ENCODE measurements around the gene TPSAB1. TPM values are rescaled to one million over a fixed set of nuclear protein-coding genes. Genes with fewer than 3 reads are reported as not detected.

The TPSAB1 gene
- total RNA-seq, 2 experiments from 2014 or later: not detected

GRCh38 chr16:1278477-1278876 is 38.0 kb downstream of the TPSAB1 start:
- no peak overlapping the region for H3K4me3 Mint-ChIP-seq
- CTCF ChIA-PET: no interaction called here
- POLR2A ChIA-PET: no interaction called here
- no peaks in the 10 kb centered on the region for H3K9me3 Mint-ChIP-seq
- peaks cover 8% of the 10 kb centered on the region for H3K27me3 Mint-ChIP-seq
- TF ChIP-seq, protein P1, sequence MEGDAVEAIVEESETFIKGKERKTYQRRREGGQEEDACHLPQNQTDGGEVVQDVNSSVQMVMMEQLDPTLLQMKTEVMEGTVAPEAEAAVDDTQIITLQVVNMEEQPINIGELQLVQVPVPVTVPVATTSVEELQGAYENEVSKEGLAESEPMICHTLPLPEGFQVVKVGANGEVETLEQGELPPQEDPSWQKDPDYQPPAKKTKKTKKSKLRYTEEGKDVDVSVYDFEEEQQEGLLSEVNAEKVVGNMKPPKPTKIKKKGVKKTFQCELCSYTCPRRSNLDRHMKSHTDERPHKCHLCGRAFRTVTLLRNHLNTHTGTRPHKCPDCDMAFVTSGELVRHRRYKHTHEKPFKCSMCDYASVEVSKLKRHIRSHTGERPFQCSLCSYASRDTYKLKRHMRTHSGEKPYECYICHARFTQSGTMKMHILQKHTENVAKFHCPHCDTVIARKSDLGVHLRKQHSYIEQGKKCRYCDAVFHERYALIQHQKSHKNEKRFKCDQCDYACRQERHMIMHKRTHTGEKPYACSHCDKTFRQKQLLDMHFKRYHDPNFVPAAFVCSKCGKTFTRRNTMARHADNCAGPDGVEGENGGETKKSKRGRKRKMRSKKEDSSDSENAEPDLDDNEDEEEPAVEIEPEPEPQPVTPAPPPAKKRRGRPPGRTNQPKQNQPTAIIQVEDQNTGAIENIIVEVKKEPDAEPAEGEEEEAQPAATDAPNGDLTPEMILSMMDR (IDR thresholded peaks at IDR 0.05): no peak
- DNase-seq: no peak
- no peaks in the 10 kb centered on the region for H3K36me3 Mint-ChIP-seq (ENCODE audit: low read depth)
- no peak overlapping the region for H3K27ac Mint-ChIP-seq
- H3K4me1 Mint-ChIP-seq (ENCODE audit: low read depth): no peaks in the 10 kb centered on the region
- no peak for ATAC-seq
- intact Hi-C loops (cut with micrococcal nuclease): no loop called here

DNA sequence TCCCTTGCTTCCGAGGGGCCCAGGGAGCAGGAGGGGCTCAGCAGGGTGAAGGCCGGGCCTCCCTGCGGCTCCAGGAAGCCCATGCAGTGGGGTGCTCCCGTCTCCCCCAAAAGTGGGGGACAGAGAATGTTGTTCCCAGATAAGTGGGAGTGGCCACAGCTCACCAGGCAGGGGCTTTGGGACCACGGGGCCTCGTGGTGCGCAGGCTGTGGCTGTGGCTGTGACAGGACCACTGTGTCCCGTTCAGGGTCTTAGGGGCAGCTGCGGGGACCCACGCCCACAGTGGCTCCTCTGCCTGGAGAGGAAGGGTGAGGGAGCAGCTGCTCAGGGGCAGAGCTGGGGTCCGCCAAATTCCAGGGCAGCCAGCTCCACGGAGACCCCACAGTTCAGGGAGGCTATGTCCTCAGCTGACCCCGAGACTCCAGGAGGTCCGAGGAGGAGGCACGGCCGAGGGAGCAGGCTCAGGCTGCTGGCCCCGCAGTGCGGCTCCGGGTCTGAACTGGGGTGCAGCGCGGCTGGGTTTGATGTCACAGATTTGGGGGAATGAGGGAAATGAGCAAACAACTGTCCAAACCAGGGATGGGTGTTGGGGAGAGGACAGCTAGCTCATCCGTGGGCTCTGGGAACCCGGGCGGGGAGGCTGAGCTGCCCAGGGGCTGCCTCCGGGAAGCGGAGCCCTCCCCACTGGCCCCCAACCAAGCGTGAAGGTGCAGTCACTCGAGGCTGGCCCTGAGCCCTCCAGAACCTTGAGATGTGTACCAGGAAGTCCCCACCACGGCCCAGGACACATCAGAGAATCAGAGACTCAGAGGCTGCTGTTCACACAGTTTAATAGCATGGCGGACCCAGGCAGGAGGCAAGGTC is 38.8 kb downstream of the TPSAB1 start:
- no peak for DNase-seq
- H3K27ac Mint-ChIP-seq: no peak overlapping the region
- intact Hi-C loops (cut with micrococcal nuclease): no loop called here
- peaks cover 8% of the 10 kb centered on the region for H3K27me3 Mint-ChIP-seq
- H3K9me3 Mint-ChIP-seq: no peaks in the 10 kb centered on the region
- H3K4me1 Mint-ChIP-seq (ENCODE audit: low read depth): no peaks in the 10 kb centered on the region
- no peaks in the 10 kb centered on the region for H3K36me3 Mint-ChIP-seq (ENCODE audit: low read depth)
- ChIA-PET CTCF (no interaction called here), POLR2A (no interaction called here)
- no peak overlapping the region for H3K4me3 Mint-ChIP-seq
- TF ChIP-seq, protein P1 (IDR thresholded peaks at IDR 0.05): no peak
- ATAC-seq: no peak

DNA sequence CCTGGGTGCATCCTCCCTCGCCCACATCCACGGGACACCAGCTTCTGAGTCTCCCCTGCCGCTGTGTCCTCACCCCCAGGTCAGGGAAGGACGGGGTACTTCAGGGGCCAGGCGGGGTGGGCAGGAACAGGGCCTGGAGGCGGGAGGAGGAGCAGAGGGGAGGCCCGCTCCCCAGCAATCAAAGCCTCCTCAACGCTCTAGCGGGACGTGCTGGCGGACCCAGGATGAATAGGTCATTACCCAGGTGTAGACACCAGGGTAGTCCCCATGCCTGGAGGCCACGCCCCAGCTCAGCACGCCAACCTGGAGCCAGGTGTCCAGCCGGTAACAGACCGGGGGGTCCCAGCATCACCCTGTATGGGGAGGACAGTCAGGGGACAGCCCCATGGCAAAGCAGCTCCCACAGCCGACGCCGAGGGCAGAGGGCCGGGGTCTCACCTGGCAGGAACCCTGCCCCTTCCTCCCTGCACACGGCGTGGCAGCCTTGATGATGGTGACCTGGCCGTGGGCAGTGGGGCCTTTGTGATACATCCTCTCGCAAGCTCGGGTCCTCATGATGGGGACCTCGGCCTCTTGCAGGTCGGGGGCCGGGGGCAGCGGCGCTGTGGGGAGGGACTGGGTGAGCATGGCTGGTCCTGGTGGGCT is 39.6 kb downstream of the TPSAB1 start:
- no peaks in the 10 kb centered on the region for H3K9me3 Mint-ChIP-seq
- CTCF ChIA-PET: no interaction called here

GRCh38 chr16:1280783-1281182 is 40.3 kb downstream of the TPSAB1 start:
- Mint-ChIP-seq H3K27ac (no peak overlapping the region), H3K4me3 (no peak overlapping the region), H3K36me3 (ENCODE audit: low read depth) (no peaks in the 10 kb centered on the region), H3K4me1 (ENCODE audit: low read depth) (no peaks in the 10 kb centered on the region), H3K9me3 (no peaks in the 10 kb centered on the region), H3K27me3 (peaks cover 3% of the 10 kb centered on the region)
- intact Hi-C loops (cut with micrococcal nuclease): no loop called here
- ChIA-PET POLR2A (no interaction called here), CTCF (no interaction called here)
- no peak for DNase-seq
- ATAC-seq: no peak
- TF ChIP-seq, protein P1 (IDR thresholded peaks at IDR 0.05): no peak

More for the DNA sequence above, 39.6 kb downstream of the TPSAB1 start:
- POLR2A ChIA-PET: no interaction called here
- no peak overlapping the region for H3K27ac Mint-ChIP-seq
- H3K4me1 Mint-ChIP-seq (ENCODE audit: low read depth): no peaks in the 10 kb centered on the region
- ATAC-seq (no peak), DNase-seq (no peak)
- intact Hi-C loops (cut with micrococcal nuclease): no loop called here
- H3K4me3 Mint-ChIP-seq: no peak overlapping the region
- TF ChIP-seq, protein P1 (IDR thresholded peaks at IDR 0.05): no peak
- H3K27me3 Mint-ChIP-seq: peaks cover 8% of the 10 kb centered on the region
- no peaks in the 10 kb centered on the region for H3K36me3 Mint-ChIP-seq (ENCODE audit: low read depth)

GRCh38 chr16:1281517-1281916 is 41.0 kb downstream of the TPSAB1 start:
- POLR2A ChIA-PET: no interaction called here
- intact Hi-C loops (cut with micrococcal nuclease): no loop called here
- ATAC-seq (no peak), DNase-seq (no peak)
- Mint-ChIP-seq H3K9me3 (no peaks in the 10 kb centered on the region), H3K4me3 (no peak overlapping the region), H3K27ac (no peak overlapping the region), H3K27me3 (peaks cover 3% of the 10 kb centered on the region), H3K36me3 (ENCODE audit: low read depth) (no peaks in the 10 kb centered on the region), H3K4me1 (ENCODE audit: low read depth) (no peaks in the 10 kb centered on the region)
- TF ChIP-seq, protein P1 (IDR thresholded peaks at IDR 0.05): no peak
- CTCF ChIA-PET: no interaction called here

Measured in activated CD8-positive, alpha-beta T cell treated with anti-CD3 and anti-CD28 coated beads for 36 hours (primary cell).